Natural killer cell treated with Interleukin-12 subunit alpha and Interleukin-12 subunit beta and Interleukin-15 and Interleukin-18, amount 100 ng/mL, for 72 hours (primary cell): ENCODE measurements around the gene PCBD1. TPM values are rescaled to one million over a fixed set of nuclear protein-coding genes. Genes with fewer than 3 reads are reported as not detected.

Experiments used
- ATAC-seq, 2 donors: fragments of 150-1000 bp; cut with Tn5 transposase in 1 of 2; sonication (Bioruptor Pico), chemical (Tn5 transposase) in 1 of 2; 2 replicates each; pipeline ENCODE4 v1.10.0; 2021
- DNase-seq: peaks from one replicate; pipeline ENCODE4 v3.0.0; 2022; ENCODE audit warnings: low spot score
- H3K27ac Mint-ChIP-seq, 2 donors: 1 replicate in 1 of 2; 2 replicates in 1 of 2; pipeline ENCODE4 v1.8.0; 2022; ENCODE audit warnings: mixed read lengths in 2 of 2, mild to moderate bottlenecking in 1 of 2, moderate library complexity in 1 of 2
- H3K27me3 Mint-ChIP-seq, 2 donors: 1 replicate in 1 of 2; 2 replicates in 1 of 2; pipeline ENCODE4 v1.8.0; 2022; ENCODE audit warnings: mixed read lengths in 2 of 2
- H3K36me3 Mint-ChIP-seq: one replicate; pipeline ENCODE4 v1.8.0; 2022; ENCODE audit warnings: mixed read lengths
- H3K4me1 Mint-ChIP-seq, 2 donors: 1 replicate in 1 of 2; 2 replicates in 1 of 2; pipeline ENCODE4 v1.8.0; 2022; ENCODE audit warnings: low read depth in 2 of 2, mixed read lengths in 2 of 2, mild to moderate bottlenecking in 1 of 2
- H3K4me3 Mint-ChIP-seq: one replicate; pipeline ENCODE4 v1.8.0; 2022; ENCODE audit warnings: mixed read lengths
- H3K9me3 Mint-ChIP-seq: 2 replicates; pipeline ENCODE4 v1.8.0; 2022; ENCODE audit warnings: mixed read lengths
- total RNA-seq, 2 donors: library from RNA; stranded (reverse); gene quantifications; one replicate each; pipeline ENCODE4 v1.2.3, GENCODE V29; 2022

The PCBD1 gene
- 10 to 100 TPM; 32.6 to 44.9 TPM for total RNA-seq

DNA sequence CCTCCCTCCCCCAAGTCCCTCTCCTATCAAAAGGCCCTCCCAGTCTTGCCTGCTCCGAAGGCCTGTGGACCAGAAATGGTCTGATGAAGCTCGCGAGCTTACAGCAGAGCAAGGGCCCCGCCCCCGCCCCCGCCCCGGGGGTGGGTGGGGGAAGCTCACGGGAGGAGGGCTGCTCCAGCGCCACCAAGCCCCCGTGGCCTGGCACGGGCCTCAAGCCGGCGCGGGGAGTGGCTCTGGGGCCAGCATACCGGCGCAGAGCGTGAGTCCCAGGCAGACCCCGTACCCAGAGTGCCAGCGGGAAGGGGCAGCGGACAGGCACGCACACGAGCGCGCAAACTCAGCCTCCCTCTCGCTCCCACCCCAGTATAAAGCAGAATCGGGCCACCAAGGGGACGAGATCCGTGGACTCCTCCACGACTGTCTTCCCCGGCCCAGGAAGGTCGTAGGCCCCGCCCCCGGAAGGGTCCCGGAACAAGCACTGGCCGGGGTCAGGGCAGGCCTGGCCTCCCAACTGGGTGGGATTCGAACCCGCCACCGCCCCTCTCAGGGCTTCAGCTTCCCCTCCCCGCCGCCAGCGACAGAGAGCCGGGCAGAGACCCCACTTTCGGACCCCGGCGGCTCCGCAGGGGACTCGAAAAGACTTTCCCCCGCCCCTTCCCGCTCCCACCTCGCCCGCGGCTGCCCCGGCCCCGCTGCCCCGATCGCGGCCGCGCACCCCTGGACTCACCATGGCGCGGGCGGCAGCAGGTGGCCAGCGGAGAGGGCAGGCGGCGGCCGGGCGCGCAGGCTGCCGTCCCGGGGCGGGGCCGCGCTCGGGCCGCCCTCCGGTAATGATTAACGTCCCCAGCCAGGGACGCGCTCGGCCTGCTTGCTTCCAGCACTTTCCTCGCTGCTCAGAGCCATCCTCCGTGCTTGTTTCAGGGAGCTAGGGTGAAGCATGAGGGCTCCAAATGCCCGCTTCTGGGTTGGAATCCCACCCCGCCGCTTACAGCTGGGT lies at the start of gene PCBD1:
Gene PCBD1 (minus strand): TSS at position 762 of the 997 bp plus-strand sequence. CDS start 32 bp downstream, at position 730.
- no peaks in the 10 kb centered on the region for H3K27me3 Mint-ChIP-seq

DNA sequence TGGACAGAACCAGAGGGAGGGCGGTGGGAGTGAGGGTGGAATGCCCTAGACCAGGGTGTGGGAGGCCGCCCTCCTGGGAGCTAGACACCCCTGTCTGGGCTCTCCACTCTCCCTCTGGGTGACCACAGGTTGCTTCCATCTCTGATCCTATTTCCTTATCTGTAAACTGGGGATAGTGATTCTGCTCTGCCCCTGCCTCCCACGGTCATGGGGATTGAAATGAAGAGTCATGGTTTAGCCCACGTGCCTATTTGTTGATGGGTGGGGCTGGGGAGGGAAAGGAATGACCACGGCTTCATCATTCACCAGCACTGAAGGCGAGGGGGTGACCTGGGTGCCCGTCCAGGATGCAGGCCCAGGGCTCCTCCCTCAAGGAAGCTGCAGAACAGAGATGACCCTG lies 49.3 kb upstream of the PCBD1 start:
- ATAC-seq (no peak), DNase-seq (no peak)
- peaks cover 0 to 3% of the 10 kb centered on the region in 2 donors for H3K4me1 Mint-ChIP-seq
- H3K27ac Mint-ChIP-seq, result no peak overlapping the region
- H3K27me3 Mint-ChIP-seq, result no peaks in the 10 kb centered on the region
- no peak overlapping the region for H3K4me3 Mint-ChIP-seq
- H3K9me3 Mint-ChIP-seq, result no peaks in the 10 kb centered on the region
- no peaks in the 10 kb centered on the region for H3K36me3 Mint-ChIP-seq

More for the DNA sequence above, at the start of gene PCBD1:
- Mint-ChIP-seq H3K27ac (peak within 1 kb of the TSS; percentile 78 to 89), H3K4me1 (peaks cover 8 to 13% of the 10 kb centered on the region in 2 donors), H3K4me3 (peak within 1 kb of the TSS; percentile 83), H3K9me3 (no peaks in the 10 kb centered on the region), H3K36me3 (no peaks in the 10 kb centered on the region)
- DNase-seq (peak; percentile 80), ATAC-seq (peak; percentile 88 to 89)

DNA sequence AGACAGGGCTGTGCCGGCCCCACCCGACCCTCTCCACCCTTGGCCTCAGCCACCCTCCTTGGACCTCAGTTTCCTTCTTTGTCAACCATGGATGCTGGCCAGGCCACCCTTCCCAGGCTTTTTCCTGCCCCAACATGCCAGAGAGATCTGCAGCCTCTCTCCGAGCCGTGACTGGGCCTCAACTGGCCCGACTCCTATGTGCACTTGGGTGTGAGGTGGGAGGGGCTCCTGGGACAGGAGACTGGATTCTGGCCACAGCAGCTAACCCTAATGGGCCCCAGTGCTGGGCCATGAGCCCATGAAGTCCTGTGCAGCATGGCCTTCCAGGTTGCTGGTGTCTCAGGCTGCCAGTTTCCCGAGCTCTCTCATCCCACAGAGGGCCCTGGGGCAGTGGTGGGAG lies 47.7 kb upstream of the PCBD1 start:
- no peak for ATAC-seq
- Mint-ChIP-seq H3K9me3 (no peaks in the 10 kb centered on the region), H3K27ac (no peak overlapping the region), H3K27me3 (no peaks in the 10 kb centered on the region), H3K4me3 (no peak overlapping the region), H3K36me3 (no peaks in the 10 kb centered on the region), H3K4me1 (peaks cover 0 to 5% of the 10 kb centered on the region in 2 donors)
- DNase-seq, result no peak

DNA sequence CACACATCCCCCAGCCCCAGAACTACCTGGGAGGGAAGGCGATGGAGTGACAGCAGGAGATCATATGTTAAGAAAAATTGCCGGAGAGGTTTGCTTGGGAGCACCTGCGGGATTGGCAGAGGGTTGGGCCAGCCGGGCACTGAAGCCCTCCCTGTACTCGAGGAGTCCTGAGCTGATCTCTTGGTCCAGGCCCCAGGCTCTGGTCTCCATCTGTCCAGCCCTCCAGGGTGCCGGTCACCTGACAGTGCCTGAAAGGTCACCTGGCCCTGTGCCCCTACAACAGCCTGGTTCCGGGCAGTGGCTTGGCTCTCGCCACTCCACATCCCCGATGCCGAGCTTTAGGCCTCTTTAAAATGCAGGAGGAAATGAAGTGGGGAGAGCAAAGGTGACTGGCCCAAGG lies 47.3 kb upstream of the PCBD1 start:
- ATAC-seq (no peak), DNase-seq (no peak)
- H3K36me3 Mint-ChIP-seq, result no peaks in the 10 kb centered on the region
- no peak overlapping the region for H3K27ac Mint-ChIP-seq
- no peaks in the 10 kb centered on the region for H3K27me3 Mint-ChIP-seq
- H3K4me1 Mint-ChIP-seq, result peaks cover 0 to 5% of the 10 kb centered on the region in 2 donors
- no peaks in the 10 kb centered on the region for H3K9me3 Mint-ChIP-seq
- no peak overlapping the region for H3K4me3 Mint-ChIP-seq

DNA sequence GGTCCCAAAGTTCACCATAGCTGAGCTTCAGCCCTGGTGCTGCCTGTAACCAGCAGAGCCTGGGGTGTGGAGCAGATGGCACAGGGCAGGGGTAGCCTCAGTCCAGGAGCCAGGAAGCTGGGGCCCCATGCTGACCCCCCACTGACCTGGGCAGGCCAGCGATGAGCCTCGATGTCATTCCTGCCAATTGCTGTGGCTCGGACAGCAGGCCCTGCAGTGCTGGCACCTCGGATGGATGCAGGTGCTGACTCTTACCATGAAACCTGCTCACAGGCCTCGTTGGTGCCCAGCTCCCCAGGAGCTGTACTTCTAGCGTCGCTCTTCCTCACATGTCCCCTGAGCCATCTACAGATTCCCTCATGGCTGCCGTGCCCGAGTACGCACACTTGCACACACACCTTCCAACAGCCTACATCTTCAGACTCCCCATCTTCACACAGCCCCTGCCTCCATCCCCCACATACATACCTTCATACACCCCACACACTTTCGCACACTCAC lies 46.8 kb upstream of the PCBD1 start:
- ATAC-seq (no peak), DNase-seq (no peak)
- Mint-ChIP-seq H3K27ac (no peak overlapping the region), H3K36me3 (no peaks in the 10 kb centered on the region), H3K4me3 (no peak overlapping the region), H3K27me3 (no peaks in the 10 kb centered on the region), H3K9me3 (no peaks in the 10 kb centered on the region), H3K4me1 (peaks cover 0 to 5% of the 10 kb centered on the region in 2 donors)

DNA sequence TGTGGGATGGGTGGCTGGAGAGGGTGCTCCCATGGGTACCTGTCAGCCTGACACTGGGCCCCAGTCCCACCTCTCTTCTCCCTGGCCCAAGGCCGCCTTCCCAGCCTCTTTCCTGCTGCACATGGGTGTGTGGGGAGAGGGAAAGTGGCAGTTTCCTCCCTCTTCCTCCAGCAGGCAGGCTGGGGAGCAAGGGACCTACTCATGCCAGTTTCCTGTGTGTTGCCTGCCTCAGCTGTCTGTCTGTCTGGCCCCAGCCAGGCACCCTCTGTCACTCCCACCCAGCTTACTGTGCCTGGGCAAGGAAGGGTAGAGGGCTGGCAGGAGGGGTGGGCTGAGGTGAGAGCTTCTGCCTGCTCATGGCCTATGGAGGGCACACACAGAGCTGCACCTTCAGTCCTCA lies 46.3 kb upstream of the PCBD1 start:
- Mint-ChIP-seq H3K4me1 (peaks cover 0 to 5% of the 10 kb centered on the region in 2 donors), H3K27ac (no peak overlapping the region), H3K36me3 (no peaks in the 10 kb centered on the region), H3K27me3 (no peaks in the 10 kb centered on the region), H3K9me3 (no peaks in the 10 kb centered on the region), H3K4me3 (no peak overlapping the region)
- DNase-seq (no peak), ATAC-seq (no peak)

DNA sequence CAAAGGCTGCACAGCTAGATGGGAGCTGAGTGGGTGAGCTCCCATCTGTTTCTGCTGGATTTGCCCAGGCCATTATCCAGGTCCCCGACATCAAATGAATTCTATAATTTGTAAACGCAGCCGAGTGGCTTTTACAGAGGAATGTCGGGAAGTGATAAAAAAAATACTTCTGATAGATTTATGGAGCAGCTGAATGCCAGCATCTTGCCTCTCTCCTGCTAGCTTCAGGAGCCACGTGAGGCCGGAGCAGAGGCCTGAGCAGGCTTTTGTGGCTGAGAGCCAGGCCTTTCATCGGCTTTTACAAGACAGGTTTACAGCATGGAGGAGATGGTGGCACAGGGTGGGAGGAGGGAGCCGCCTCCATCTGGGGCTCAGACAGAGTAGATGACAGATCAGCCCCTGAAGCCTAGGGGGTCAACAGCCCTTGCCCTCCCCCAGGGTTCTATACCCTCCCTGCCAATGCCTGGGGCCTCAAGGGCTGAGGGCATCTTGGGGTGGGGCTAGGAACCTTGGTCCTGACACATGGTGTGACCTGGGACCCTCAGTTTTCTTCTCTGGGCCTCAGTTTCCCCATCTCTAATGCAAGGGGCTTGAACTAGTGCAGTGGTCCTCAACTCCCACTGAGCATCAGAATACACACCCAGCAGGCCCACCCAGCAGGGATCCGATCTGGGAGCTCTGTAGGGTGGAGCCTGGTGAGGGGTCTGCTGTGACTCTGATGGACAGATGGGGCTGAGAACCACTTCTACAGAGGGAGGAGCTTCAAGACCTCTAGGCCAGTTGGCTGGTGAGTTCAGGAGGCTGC lies 44.2 kb upstream of the PCBD1 start:
- Mint-ChIP-seq H3K4me3 (no peak overlapping the region), H3K27me3 (no peaks in the 10 kb centered on the region), H3K36me3 (no peaks in the 10 kb centered on the region), H3K27ac (no peak overlapping the region), H3K4me1 (peaks cover 0 to 5% of the 10 kb centered on the region in 2 donors), H3K9me3 (no peaks in the 10 kb centered on the region)
- DNase-seq (no peak), ATAC-seq (no peak)

DNA sequence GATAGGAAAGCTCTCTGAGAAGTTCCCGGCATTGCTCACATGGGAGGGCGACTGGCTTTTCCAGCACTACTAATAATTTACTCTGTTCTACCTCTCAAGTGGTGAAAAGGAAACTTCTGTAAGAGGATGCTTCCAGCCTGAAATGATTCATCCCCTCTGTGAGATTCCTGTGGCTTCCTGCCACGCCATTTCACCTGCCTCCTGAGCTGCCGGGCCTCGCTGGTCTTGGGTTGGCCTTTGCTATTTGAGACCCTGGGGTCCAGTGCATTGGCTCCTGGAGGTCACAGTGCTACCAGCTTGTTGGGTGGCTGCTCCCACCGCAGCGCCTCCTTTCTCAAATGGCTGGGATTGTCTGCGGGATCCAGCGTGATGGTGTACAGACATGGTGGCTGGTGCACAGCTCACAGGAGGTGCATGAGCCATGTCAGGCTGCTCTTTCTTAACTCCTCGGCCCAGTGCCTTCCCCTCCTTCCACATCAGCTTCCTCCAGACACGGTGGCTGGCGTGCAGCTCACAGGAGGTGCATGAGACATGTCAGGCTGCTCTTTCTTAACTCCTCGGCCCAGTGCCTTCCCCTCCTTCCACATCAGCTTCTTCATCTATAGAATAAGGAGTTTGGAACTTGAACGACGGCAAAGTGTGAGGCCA lies 42.9 kb upstream of the PCBD1 start:
- H3K36me3 Mint-ChIP-seq, result no peaks in the 10 kb centered on the region
- H3K4me3 Mint-ChIP-seq, result no peak overlapping the region
- H3K27ac Mint-ChIP-seq, result no peak overlapping the region
- DNase-seq (no peak), ATAC-seq (no peak)
- H3K27me3 Mint-ChIP-seq, result no peaks in the 10 kb centered on the region
- peaks cover 0 to 5% of the 10 kb centered on the region in 2 donors for H3K4me1 Mint-ChIP-seq
- H3K9me3 Mint-ChIP-seq, result no peaks in the 10 kb centered on the region

DNA sequence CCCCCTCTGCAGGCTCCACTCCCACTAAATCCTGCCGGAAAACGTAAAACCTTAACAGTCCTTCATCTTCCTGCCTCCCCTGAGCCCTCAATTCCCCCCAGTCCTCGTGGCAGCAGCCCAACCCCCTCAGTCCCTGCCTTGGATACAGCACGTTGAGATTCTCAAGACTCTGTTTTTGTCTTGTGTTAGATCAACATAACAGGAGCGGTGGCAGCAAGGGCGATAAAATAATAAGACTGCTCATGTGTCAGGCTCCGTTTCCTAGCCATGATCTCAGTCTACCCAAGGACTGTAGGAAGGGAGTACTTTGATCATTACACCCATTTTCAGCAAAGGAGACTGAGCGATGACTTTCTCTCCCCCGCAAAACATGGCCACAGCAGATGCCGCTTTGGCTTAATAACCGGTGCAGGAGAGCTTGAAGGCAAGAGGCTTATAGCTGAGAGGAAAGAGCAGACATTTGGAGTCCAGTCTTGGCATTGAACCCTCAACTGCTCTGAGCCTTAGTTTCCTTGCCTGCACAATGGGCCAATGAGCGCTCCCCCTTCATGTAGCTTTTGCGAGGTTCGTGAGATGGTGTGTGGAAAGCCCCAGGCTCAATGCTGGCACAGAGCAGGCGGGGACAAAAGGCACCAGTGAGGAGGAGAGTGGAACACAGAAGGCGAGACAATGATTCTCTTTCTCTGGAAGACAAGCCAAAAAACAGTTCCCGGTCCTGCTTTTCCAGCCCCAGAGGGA lies 42.1 kb upstream of the PCBD1 start:
- H3K4me3 Mint-ChIP-seq, result no peak overlapping the region
- peaks cover 0 to 5% of the 10 kb centered on the region in 2 donors for H3K4me1 Mint-ChIP-seq
- no peak for ATAC-seq
- no peaks in the 10 kb centered on the region for H3K27me3 Mint-ChIP-seq
- DNase-seq, result no peak
- H3K36me3 Mint-ChIP-seq, result no peaks in the 10 kb centered on the region
- no peaks in the 10 kb centered on the region for H3K9me3 Mint-ChIP-seq
- H3K27ac Mint-ChIP-seq, result no peak overlapping the region

DNA sequence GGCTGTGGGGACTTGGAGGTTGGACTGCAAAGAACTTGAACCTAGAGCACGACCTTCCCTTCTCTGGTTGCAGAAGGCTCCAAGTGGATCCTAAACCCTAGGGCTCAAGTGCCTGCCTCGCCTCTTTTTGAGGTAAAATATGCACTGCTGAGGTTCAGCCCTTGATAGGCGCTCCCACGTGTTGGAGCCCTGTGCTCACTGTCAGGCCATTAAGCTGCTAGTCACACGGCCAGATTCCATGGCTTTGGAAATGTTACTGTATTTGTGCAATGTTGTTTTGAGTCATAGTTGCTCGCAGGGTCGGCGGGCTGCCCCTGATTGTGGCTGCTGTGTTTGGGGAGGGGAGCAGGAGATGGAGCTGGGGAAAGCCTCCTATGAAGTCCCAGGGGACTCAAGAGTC lies 39.8 kb upstream of the PCBD1 start:
- Mint-ChIP-seq H3K9me3 (no peaks in the 10 kb centered on the region), H3K4me1 (peaks cover 0 to 6% of the 10 kb centered on the region in 2 donors), H3K36me3 (no peaks in the 10 kb centered on the region), H3K27me3 (no peaks in the 10 kb centered on the region), H3K27ac (no peak overlapping the region), H3K4me3 (no peak overlapping the region)
- ATAC-seq, result no peak
- no peak for DNase-seq

DNA sequence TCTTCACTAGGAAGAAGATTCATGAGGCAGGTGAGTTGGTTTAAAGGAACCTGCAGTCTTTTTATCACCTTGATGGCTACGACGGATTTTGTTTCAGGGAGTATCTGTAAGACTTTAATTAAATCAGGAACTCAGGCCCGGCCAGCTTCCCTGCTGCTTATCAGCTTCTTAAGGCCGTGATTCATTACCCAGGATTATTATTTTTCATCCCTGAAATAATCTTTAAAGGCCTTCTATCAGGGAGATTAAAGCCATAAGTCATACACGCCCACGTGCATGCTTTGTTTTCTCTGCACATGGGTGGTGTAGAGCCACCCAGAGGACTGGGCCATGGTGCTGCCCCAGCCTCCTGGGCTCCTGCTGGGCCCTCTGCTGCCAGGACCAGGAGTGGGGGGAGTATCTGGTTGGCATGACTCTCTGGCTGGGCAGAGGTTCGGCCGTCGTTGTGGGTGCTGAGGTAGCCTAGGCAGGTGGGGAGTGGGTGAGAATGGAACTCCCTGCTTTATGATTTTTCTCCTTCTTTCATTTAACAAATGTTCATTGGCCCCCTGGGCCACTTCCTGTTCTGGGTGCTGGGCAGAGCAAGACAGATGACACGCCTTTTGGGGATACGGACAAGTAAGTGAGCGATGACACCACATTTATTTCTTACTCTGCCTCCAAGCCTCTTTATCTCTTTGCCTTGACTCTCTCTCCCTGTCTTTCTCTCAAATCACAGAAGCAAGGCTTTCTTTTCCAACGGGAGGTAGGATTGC lies 39.0 kb upstream of the PCBD1 start:
- H3K27ac Mint-ChIP-seq, result peak overlapping the region in 1 of 2 donors; percentile 9
- H3K27me3 Mint-ChIP-seq, result no peaks in the 10 kb centered on the region
- DNase-seq, result no peak
- no peaks in the 10 kb centered on the region for H3K36me3 Mint-ChIP-seq
- no peaks in the 10 kb centered on the region for H3K9me3 Mint-ChIP-seq
- peaks cover 0 to 6% of the 10 kb centered on the region in 2 donors for H3K4me1 Mint-ChIP-seq
- no peak overlapping the region for H3K4me3 Mint-ChIP-seq
- no peak for ATAC-seq

DNA sequence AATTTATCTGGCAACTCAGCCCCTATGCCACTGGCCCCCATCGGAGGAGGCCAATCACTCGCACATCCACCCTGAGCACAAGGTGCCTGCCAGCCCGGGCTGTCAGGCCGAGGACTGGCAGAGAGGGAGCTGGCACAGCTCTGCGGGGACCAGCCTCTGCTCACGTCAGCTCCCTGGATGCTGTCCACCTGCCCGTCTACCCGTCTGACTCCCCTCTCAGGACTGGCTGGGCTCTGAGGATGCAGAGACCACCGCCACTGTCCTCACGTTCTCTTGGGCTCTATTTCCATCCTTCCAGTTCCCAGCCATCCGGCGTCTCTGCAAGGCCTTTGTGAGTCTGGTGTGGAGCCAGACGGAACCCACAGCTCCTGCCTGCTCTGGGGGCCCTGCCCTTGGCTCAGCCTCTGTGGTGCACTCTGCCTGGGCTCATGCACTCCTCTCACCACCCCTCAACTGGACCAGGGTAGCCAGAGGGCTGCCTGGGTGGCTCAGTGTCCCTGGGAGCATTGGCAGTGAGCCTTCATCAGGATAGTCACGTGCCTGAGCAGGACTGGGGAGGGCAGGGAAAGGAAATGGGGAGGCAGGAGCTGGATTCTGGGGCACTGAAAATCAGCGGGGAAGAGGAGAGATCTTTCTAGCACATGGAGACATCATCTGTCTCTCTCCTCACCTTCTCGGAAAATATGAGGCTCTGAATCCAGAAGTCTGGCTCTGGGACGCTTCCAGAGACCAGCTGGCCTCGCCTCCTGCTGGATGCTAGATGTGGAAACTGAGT lies 38.0 kb upstream of the PCBD1 start:
- H3K4me1 Mint-ChIP-seq, result peaks cover 0 to 4% of the 10 kb centered on the region in 2 donors
- no peak overlapping the region for H3K27ac Mint-ChIP-seq
- DNase-seq, result no peak
- H3K4me3 Mint-ChIP-seq, result no peak overlapping the region
- H3K36me3 Mint-ChIP-seq, result no peaks in the 10 kb centered on the region
- H3K9me3 Mint-ChIP-seq, result no peaks in the 10 kb centered on the region
- ATAC-seq, result no peak
- H3K27me3 Mint-ChIP-seq, result peaks cover 0 to 4% of the 10 kb centered on the region in 2 donors
